GM19468 (cell line): ENCODE data around the gene NLGN2.

ENCODE experiments used
- ATAC-seq: cut with Tn5 transposase; IDR thresholded peaks from one replicate; pipeline ENCODE4 v1.9.1; 2021; ENCODE audit warnings: mild to moderate bottlenecking, moderate library complexity, moderate number of reproducible peaks; ENCODE audit not compliant: unreplicated experiment; ENCODE audit errors: extremely low read depth

The NLGN2 gene

DNA sequence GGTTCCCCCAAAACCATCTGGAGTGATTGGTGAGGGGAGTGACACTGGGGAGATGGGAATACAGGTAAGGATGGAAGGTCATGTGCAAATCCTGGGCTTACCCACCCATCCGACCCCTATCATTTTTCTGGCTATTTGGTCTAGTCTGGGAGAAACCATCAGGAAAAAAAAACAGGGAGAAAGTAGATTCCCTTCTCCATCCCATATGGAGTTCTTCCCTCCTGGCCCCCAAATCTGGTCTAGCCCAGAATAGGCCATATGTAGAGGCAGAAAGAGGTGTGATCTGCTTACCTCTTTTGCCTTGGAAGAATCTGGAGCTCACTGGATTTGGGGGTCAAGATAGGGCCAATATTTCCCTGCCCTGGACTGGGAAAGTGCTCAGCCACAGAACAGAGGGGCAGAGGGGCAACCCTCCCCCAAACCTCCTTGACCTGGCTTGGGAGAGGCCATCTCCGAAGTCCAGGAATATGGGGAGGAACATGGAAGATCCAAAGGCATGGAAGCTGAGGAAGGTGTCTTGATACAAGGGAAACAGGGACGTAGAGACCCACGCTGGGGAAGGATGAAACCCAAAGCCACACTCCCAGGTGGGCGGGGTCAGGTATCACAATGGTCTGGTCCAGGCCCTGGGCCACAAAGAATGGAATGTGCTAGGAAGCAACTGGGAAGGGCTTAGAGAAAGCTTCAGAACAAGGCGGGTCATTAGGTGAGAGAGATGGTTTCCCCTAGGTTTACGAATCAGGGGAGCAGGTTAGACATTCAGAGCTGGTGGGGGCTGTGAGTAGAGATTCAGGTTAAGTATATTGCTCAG lies 53.4 kb downstream of the NLGN2 start:
- ATAC-seq, result no peak

DNA sequence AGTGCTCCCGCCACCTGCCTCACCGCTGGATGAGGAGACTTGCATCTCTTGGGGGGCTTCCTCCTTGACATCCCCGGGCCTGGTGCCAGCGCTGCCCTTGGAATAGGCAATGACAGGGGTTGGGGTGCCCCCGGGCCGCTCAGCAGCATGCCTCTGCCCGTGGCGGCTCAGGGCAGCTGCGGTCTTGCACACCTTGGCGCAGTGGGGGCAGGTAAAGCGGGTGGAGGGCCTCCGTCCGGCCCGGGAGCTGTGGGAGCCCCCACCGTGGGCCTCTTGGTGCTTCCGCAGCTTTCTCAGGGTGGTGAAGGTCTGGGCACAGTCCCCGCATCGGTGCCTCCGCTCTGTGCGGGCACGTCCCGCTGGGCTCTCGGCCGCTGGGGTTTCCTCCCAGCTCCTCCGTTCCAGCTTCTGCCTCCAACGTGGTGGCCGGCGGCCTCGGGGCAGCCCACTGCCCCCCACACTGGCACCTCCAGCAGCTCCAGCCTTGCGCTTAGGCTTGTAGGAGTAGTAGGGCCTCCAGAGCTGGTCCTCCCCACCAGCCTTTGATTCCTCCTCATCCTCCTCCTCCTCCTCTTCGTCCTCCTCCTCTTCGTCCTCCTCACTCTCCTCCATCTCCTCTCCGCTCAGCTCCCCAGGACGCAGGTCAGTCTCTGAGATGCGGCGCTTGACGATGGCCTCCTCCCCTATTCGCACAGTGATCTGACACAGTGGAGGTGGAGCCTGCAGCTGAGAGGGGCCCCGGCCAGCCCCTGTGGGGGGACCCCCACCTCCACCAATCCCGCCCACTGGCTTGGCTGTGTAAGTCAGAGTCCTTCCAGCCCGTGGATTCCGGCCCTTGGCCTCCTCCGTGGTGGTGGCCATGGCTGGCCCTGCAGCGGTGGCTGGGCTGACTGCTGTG lies 55.1 kb downstream of the NLGN2 start:
- ATAC-seq, result no peak

DNA sequence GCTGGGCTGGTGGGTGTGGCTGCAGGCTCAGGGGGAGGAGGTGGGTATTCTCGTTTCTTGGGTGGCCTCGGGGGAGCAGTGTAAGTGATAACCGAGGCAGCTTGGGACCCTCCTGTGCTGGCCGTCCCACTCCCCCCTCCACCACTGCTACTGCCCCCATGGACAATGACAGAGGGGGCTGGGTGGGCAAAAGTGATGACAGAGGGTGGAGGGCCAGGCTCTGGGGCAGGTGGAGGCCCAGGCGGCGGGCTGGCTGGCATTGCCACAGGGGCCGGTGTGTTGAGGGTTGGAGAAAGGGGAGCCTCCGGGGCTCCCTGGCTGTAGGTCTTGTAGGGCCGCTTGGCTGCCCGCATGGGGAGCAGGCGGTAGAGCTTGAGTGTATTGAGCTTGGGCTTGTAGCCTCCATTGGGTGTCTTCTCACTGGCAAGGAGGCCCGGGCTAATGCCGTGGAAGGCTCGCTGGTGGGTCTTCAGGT lies 55.8 kb downstream of the NLGN2 start:
- no peak for ATAC-seq

DNA sequence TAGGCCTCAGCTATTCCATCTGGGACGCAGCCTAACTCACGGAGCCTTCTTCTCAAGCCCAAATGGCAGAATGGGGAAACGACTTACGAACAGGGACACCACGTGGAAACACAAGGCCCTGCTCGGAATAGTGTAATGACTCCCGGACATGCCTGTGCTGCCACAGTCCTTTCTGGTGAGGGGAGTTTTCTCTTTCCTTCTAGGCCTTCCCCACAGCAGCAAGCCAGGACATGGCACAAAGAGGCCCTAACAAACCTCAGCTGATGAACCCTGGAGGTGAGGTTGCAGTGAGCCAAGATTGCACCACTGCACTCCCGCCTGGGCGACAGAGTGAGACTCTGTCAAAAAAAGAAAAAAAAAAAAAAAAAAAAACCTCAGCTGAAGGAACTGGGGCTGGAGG lies 56.4 kb downstream of the NLGN2 start:
- ATAC-seq, result no peak

DNA sequence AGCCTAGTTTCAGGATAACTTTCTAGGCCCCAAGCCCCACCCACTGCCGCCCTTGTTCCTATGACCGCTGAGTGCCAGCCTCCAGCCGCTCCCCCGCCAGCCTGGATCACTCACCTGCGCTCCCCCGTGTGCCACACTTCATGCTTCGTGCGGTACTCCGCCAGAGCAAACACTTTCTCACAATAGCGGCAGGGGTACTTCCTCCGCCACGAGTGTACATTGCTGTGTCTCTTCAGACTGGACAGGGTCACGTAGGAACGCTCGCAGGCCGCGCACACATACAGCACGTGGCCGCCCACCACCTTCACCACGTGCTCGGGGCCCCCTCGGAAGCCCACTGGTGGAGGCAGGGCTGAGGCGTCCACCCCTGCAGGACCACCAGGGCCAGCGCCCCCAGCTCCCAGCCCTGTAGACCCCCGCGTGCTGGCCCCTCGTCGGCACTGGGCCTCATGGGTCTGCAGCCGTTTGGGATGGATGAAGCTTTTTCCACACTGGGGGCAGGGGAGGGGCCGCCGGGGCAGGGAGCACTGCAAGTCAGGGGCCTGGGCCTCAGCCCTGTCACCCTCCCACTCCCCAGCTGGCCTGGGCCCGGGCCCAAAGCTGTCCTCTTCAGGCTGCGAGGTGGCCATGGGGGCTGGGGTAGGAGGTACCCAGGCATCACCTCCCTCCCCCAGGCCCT lies 58.1 kb downstream of the NLGN2 start:
- no peak for ATAC-seq

DNA sequence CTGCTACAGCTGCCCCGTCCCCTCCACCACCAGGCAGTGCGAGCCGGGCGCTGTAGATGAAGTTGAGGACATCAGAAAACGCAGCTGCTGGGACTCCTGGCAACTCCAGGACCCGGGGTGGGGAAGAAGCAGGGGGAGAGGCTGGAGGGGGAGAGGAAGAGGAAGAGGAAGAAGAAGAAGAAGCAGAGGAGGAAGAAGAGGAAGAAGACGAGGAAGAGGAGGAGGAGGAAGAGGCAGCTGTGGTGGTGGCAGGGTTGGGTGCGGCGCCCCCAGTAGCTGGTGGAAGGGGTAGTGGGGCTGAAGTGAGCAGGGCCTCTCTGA lies 58.6 kb downstream of the NLGN2 start:
- ATAC-seq, result no peak

DNA sequence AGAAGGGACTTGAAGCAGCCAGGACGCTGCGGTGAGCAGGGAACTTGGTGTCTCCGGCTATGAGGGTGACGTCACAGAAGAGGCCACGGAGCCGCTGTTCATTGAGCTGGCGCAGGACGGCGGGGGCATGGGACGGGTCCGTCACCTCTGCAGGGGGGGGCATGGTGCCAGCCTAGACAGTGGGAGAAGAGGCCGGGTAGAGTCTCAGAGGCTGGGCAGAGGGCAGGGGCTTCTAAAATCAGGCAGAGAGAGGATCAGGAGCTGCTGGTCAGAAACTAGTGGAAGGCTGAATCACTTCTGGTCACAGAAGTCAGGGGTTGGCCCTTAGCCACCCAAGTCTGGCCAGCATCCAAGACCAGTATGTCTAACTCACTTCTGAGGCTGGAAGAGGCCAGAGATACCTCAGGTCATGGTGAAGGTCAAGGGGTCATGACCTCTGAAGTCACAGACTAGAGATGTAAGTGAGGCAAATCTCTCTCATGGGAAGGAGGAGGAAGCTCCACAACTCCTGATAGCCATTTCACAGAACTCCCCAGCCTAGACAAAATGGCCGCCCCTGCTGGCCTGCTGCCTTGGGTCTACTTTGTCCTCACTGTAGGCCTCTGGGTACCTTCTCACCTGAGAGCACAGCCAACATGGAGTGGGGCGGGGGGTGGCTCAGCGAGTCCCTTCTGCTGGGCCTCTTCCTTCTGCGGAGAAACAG lies 59.1 kb downstream of the NLGN2 start:
- no peak for ATAC-seq

DNA sequence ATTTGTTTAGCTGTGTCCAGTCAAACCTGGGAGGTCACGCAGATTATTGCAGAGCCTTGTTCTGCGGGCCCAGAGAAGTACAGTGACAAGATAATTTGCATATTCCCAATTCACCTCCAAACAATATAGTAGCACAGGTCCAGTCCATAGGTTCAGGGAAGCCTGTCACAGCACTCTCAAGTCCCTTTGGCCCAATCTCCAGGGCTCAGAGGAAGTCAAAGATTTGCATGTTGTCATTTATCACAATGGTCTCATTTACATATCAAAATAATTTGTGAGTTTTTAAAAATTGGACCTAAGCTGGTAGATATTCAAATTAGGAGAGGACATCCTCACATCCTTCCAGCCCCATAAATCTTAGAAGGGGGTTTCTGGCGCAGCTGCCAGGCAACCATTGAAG lies 59.9 kb downstream of the NLGN2 start:
- no peak for ATAC-seq

DNA sequence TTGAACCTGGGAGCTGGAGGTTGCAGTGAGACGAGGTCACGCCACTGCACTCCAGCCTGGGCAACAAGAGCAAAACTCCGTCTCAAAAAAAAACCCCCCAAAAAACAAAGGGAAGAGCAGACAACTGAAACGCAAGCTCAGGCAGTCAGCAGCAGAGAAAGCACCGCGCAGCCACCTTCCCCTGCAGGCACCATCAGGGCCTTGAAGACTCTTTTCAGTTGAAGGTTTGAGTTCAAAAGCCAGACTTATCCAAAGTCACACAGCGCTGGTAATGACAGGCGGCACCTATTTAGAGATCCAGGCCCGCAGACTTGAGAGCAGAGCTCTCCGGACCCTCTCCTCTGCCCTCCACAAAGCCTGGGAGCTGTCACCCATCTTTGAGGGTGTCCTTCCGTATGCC lies 60.6 kb downstream of the NLGN2 start:
- ATAC-seq, result no peak

DNA sequence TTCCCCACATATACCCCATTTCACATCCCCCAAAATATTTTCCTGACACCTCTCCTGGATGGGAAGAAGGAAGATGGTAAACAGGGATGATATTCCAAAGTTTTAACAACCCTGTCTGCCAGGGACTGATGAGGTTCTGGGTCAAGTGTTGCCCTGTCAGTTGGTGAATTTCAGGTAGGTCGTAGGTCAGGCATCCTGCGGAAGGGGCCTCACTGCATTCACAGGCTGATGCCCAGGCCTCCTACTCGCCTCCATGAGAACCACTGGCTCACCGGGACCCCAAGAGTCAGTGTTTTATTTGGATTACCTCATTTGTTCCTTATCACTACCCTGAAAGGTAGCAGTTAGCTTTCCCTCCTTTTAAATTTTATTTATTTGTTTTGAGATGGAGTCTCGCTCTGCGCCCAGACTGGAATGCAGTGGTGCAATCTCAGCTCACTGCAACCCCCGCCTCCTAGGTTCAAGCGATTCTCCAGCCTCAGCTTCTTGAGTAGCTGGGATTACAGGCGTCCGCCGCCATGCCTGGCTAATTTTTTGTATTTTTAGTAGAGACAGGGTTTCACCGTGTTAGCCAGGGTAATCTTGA lies 61.3 kb downstream of the NLGN2 start:
- no peak for ATAC-seq
